Small intestine (tissue), 7 donors: ENCODE data around the gene OGDHL. TPM values are rescaled to one million over a fixed set of nuclear protein-coding genes. Genes with fewer than 3 reads are reported as not detected.

Source experiments
- DNase-seq, 2 donors: peaks; one replicate each; pipeline versions ENCODE4 v3.0.0 to v3.0.0-alpha.2; 2013
- FAIRE-seq: peaks from 2 replicates; lab custom pipeline; 2012; peaks lifted over from hg19 to GRCh38; lab: Jason Lieb, UNC
- H3K27ac ChIP-seq, 3 donors: one replicate each; pipeline ENCODE4 v1.5.1; 2013; ENCODE audit warnings: low read length in 2 of 3, mild to moderate bottlenecking in 2 of 3, control low read depth in 1 of 3, inconsistent platforms in 1 of 3, low read depth in 1 of 3, moderate library complexity in 1 of 3
- H3K27me3 ChIP-seq, 3 donors: one replicate each; pipeline ENCODE4 v1.6.1; 2013; ENCODE audit warnings: low read length in 3 of 3, inconsistent platforms in 1 of 3; ENCODE audit not compliant: control insufficient read depth in 3 of 3, insufficient read depth in 3 of 3
- H3K36me3 ChIP-seq, 3 donors: one replicate each; pipeline ENCODE4 v1.6.1; 2013; ENCODE audit warnings: low read length in 3 of 3, inconsistent platforms in 1 of 3, low read depth in 1 of 3, mild to moderate bottlenecking in 1 of 3, moderate library complexity in 1 of 3; ENCODE audit not compliant: control insufficient read depth in 3 of 3, insufficient read depth in 2 of 3
- H3K4me1 ChIP-seq, 3 donors: one replicate each; pipeline ENCODE4 v1.6.1; 2013; ENCODE audit warnings: low read length in 2 of 3, inconsistent platforms in 1 of 3, low read depth in 1 of 3, mild to moderate bottlenecking in 1 of 3, moderate library complexity in 1 of 3; ENCODE audit not compliant: control insufficient read depth in 3 of 3, insufficient read depth in 2 of 3
- H3K4me3 ChIP-seq, 3 donors: one replicate each; pipeline ENCODE4 v1.5.1; 2013; ENCODE audit warnings: low read length in 3 of 3, control low read depth in 1 of 3, inconsistent platforms in 1 of 3, low read depth in 1 of 3, mild to moderate bottlenecking in 1 of 3, moderate library complexity in 1 of 3
- H3K9me3 ChIP-seq, 2 donors: one replicate each; pipeline ENCODE4 v1.6.1; 2013; ENCODE audit warnings: low read depth in 1 of 2, low read length in 1 of 2; ENCODE audit not compliant: control insufficient read depth in 2 of 2, insufficient read depth in 1 of 2
- WGBS, 3 donors: extraction: QIAGEN DNeasy Blood & Tissue Kit; methylation state at CpG; one replicate each; pipeline ENCODE4 v1.1.7; 2013; 5-methylcytosine and 5-hydroxymethylcytosine counted together
- polyA plus RNA-seq, 4 donors: library from polyadenylated mRNA; stranded (reverse) in 3 of 4; unstranded in 1 of 4; fragments of 200-250 nt in 3 of 4; fragments of 120-200 nt in 1 of 4; gene quantifications; one replicate each; pipeline versions ENCODE4 v1.2.1 to v1.2.3, GENCODE V29; 2013
- donor health status: healthy with polysubstance abuse.
- donor health status: control.
- donor health status: control.
- donor health status: Bipolar disorder and iron deficiency.
- donor health status: healthy.

Gene OGDHL
- polyA plus RNA-seq, 4 donors = 2.5 to 9.6 (median 3.1) TPM

DNA sequence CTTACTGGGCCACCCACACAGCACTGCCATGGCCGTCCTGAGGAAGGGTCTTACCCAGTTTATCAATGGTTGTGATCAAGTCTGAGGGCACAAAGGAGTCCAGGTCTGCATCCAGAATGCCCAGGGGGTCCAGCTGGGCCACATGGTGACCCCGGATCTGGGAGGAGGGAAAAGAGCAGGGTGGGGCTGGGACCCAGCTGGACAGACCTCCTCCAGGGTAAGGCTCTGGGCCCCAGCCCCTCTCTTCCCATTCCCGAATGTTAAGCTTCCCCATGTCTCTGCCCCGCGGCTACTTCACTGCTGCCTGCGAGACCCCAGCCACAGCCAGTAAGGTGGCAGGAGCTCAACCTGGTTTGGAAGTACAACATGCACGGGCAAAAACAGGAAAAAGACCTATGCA lies 9.5 kb downstream of the OGDHL start:
- 88 to 97% (median 89%) methylated on average over 7 of the region's 7 CpGs for WGBS, 3 donors
- FAIRE-seq = no peak
- DNase-seq = no peak

DNA sequence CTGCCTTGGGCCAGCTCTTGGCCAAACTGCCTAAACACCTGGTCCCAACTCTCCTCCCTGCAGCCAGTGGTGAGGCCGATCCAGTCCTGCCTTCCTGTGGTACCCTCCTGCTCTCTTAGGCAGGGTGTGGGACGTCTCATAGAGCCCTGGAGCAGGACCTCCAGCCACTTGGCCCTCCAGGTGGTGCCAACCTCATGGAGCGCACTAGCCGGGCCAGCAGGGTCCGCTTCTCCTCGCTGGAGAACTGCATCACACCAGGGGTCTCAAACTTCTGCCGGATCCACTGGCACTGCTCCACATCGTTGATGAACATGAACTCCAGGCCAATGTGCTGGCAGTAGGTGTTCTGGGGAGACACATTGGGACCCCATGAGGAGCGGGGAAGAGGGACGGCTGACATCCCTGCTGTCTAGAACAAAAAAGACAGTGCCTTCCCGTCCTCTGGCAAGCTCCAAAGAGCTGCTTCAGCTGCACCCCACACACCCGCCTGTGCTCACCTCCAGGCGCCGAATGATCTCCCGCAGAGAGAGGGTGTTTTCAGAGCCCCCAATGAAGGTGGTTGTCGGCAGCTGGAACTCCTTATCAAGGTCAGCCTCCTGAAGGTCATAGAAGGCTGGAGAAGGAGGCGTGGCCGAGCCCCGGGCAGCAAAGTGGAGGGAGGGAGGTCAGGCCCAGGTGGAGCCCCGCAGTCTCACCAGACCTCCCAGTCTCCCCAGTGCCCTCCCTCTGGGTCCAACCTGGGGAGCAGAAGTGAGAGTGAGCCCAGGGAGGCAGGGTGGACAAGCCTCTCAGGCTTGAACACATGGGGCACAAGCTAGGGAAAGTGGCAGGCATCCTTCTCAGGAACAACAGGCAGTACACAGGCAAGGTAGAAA lies 10.2 kb downstream of the OGDHL start:
- Histone ChIP-seq H3K4me3 (no peak overlapping the region), H3K36me3 (peaks cover 0 to 45% (median 0%) of the 10 kb centered on the region in 3 donors), H3K27me3 (no peaks in the 10 kb centered on the region), H3K9me3 (no peaks in the 10 kb centered on the region), H3K27ac (no peak overlapping the region), H3K4me1 (no peaks in the 10 kb centered on the region)
- 84 to 86% (median 85%) methylated on average over 20 of the region's 20 CpGs for WGBS, 3 donors
- FAIRE-seq (no peak), DNase-seq (no peak)

More for the DNA sequence above, 9.5 kb downstream of the OGDHL start:
- Histone ChIP-seq H3K36me3 (peaks cover 0 to 40% (median 0%) of the 10 kb centered on the region in 3 donors), H3K27ac (no peak overlapping the region), H3K4me3 (no peak overlapping the region), H3K9me3 (no peaks in the 10 kb centered on the region), H3K27me3 (no peaks in the 10 kb centered on the region), H3K4me1 (no peaks in the 10 kb centered on the region)

DNA sequence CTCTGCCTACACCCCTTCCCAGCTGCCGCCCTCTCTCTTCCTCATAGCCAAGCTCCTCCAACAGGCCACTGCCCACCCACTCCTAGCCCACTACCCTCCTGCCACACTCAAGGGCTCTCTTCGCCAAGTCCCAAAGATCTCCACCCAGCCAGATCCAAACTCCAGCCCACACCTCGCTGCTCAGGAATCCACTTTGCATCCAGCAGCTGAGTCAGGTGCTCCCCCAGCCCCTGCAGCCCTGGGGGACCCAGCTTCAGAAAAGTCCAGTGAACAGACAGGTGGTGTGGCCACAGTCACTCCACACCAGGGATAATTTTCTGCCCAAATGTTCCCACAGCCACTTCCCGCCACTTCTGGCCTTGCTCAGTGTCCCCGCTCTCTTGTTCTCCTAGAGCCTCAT lies 10.9 kb downstream of the OGDHL start:
- H3K4me3 ChIP-seq = no peak overlapping the region
- FAIRE-seq (no peak), DNase-seq (no peak)
- WGBS, 3 donors = 85 to 88% (median 88%) methylated on average over 5 of the region's 5 CpGs
- no peaks in the 10 kb centered on the region for H3K27me3 ChIP-seq
- H3K9me3 ChIP-seq = no peaks in the 10 kb centered on the region
- H3K4me1 ChIP-seq = no peaks in the 10 kb centered on the region
- H3K27ac ChIP-seq = no peak overlapping the region
- H3K36me3 ChIP-seq = peaks cover 0 to 46% (median 0%) of the 10 kb centered on the region in 3 donors

DNA sequence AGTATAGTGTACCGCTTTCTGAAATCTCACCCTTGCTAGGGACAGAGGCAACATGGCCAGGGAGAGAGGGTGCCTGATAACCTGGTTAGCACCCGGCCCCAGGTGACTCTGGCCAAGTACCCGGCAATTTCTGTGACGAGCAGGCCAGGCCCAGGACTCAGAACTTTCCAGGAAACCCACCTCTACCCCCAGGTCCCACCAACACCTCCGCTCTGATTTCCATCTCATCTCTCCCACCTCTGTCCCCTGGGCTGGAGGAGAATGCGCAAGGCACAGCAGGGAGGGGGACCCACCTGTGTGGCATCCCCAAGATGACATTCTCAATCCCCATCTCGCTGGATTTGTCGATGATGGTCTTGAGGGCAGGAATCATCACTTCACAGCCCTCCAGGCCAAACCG lies 11.6 kb downstream of the OGDHL start:
- Histone ChIP-seq H3K4me1 (no peaks in the 10 kb centered on the region), H3K9me3 (no peaks in the 10 kb centered on the region), H3K4me3 (no peak overlapping the region), H3K27ac (no peak overlapping the region), H3K27me3 (no peaks in the 10 kb centered on the region), H3K36me3 (peaks cover 0 to 47% (median 0%) of the 10 kb centered on the region in 3 donors)
- 83 to 88% (median 85%) methylated on average over 8 to 9 of the region's 9 CpGs for WGBS, 3 donors
- DNase-seq (no peak), FAIRE-seq (no peak)

DNA sequence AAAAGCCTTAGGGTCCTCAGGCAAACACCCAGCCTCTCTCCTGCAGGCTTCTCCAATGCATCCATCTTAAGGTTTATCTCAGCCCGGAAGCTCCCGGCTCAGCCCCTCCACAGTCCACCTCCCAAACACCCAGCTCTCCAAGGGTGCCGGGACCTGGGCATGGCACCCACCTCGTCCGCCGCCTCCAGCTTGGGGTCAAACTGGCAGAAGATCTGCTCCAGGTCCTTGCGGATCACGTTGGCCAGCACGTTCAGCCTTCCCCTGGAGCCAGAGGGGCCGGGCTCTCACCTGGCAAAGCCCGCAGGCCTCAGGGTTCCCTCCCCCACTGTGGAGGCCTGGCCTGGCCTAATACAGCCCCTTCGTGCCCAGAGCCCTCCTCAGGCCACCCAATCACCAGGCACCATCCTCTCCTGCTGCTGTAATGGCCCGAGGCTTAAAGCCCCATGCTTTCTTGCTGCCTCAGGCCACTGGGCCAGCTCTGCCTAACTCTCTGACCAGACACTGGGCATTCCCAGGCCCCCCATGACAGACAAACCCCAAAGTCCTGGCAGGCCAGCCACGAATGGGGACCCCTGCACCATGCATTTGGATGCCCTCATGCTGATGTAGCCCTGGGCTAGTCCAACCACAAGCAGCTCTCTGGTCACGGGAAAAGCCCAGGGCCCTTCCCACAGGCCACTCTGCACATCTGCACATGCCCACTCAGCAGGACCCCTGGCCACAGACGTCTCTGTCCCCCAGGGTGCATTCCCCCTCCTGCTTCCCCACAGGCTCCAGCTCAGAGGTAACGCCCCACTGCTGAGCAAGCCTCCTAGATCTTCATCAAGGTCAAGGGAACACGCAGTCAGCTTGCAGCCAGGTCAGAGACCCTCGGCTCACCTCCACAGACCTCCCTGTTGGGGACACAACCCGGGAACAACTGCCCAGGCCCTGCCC lies 12.3 kb downstream of the OGDHL start:
- Histone ChIP-seq H3K9me3 (no peaks in the 10 kb centered on the region), H3K27me3 (no peaks in the 10 kb centered on the region), H3K4me1 (no peaks in the 10 kb centered on the region), H3K4me3 (no peak overlapping the region), H3K36me3 (peaks cover 0 to 51% (median 0%) of the 10 kb centered on the region in 3 donors), H3K27ac (no peak overlapping the region)
- DNase-seq (no peak), FAIRE-seq (no peak)
- 77 to 85% (median 83%) methylated on average over 20 of the region's 20 CpGs for WGBS, 3 donors

DNA sequence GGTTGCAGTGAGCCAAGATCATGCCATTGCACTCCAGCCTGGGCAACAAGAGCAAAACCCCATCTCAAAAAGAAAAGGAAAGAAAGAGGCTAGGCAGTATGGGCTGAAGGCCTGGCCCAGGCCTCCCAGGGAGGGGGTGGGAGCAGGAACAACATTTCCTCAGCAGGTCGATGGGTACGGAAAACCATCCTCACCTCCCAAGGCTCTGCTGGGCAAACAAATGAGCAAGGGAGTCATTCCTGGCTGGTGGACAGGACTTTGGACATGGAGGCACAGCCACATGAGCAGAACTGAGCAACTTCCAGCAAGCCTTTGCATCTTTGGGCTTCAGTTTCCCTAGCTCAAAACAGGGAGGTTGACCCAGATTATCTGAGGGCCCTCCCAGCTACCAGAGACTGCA lies 13.0 kb downstream of the OGDHL start:
- FAIRE-seq = no peak
- Histone ChIP-seq H3K27ac (no peak overlapping the region), H3K4me1 (no peaks in the 10 kb centered on the region), H3K27me3 (no peaks in the 10 kb centered on the region), H3K9me3 (no peaks in the 10 kb centered on the region), H3K36me3 (peaks cover 0 to 58% (median 0%) of the 10 kb centered on the region in 3 donors), H3K4me3 (no peak overlapping the region)
- DNase-seq = no peak
- 83% methylated on average over 2 of the region's 2 CpGs for WGBS, 3 donors

DNA sequence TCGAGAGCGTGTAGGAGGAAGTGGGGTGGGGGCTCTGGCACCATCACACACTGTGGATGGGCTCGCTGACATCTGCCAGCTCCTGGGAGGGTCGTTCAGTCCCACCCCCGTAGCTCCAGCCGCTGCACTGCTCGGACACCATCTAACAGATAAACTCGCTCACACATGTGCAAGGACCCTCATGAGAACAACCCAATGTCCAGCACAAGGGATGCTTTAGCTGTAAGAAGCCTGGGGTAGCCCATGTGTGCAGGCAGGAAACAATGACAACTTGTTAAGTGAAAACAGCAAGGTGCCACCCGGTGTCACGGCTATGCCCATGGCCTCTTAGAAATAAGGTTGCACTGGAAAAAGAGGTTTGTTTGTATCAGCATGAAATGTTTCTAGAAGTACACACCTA lies 14.1 kb downstream of the OGDHL start:
- Histone ChIP-seq H3K36me3 (peaks cover 0 to 69% (median 0%) of the 10 kb centered on the region in 3 donors), H3K4me1 (no peaks in the 10 kb centered on the region), H3K27me3 (no peaks in the 10 kb centered on the region), H3K9me3 (no peaks in the 10 kb centered on the region), H3K27ac (no peak overlapping the region), H3K4me3 (no peak overlapping the region)
- FAIRE-seq (no peak), DNase-seq (no peak)
- WGBS, 3 donors = 69 to 84% (median 83%) methylated on average over 10 of the region's 10 CpGs

DNA sequence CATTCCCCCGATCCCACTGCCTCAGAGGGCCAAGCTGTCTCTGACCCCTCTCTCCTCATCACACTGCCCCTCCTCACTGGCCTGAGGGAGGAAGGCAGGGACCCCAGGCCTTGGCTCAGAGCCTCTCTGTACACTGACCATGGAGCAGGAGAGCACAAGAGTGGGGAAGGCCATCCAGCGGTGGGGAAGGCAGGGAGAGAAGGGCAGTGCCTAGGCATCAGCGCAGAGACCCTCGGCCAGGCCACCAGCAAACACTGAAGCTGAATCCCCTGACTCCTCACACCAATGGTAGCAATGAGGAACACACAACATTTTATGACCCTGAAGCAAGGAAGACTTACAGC lies 14.8 kb downstream of the OGDHL start:
- Histone ChIP-seq H3K36me3 (peaks cover 0 to 74% (median 0%) of the 10 kb centered on the region in 3 donors), H3K9me3 (no peaks in the 10 kb centered on the region), H3K27me3 (no peaks in the 10 kb centered on the region), H3K27ac (no peak overlapping the region), H3K4me3 (no peak overlapping the region), H3K4me1 (no peaks in the 10 kb centered on the region)
- DNase-seq (no peak), FAIRE-seq (no peak)
- 91 to 100% (median 91%) methylated on average over 3 to 4 of the region's 4 CpGs for WGBS, 3 donors
